PC-3 (cell line): ENCODE data around the gene KRTAP27-1. TPM values are rescaled to one million over a fixed set of nuclear protein-coding genes. Genes with fewer than 3 reads are reported as not detected.

ENCODE experiments used
- ATAC-seq: fragments of 200-7000 bp; cut with Tn5 transposase; 2 replicates; pipeline ENCODE4 v1.9.1; 2020; ENCODE audit warnings: mild to moderate bottlenecking, moderate library complexity
- BruUV-seq: library from RNA; stranded (reverse); fragments of 400-500 nt; replicated peaks from 2 replicates; lab custom pipeline; 2021; lab: Mats Ljungman, UMichigan
- CTCF ChIA-PET: fragments of 300-600 bp; sonication (Branson Sonifier 250); formaldehyde crosslinking; loops from one replicate; lab custom pipeline; 2022; ENCODE audit warnings: antibody characterized with exemption; lab: Charles Lee
- POLR2A ChIA-PET: fragments of 300-600 bp; sonication (Branson Sonifier 250); formaldehyde crosslinking; loops from one replicate; lab custom pipeline; 2022; ENCODE audit warnings: antibody characterized with exemption; ENCODE audit not compliant: unreplicated experiment; lab: Charles Lee
- DNase-seq: peaks from one replicate; pipeline ENCODE4 v3.0.0-alpha.2; 2015
- H2AFZ ChIP-seq: fragments of 300-600 bp; sonication (generic); 2 replicates; pipeline ENCODE4 v1.6.0; 2016; ENCODE audit warnings: antibody characterized with exemption, low read length
- H3F3A ChIP-seq: fragments of 300-600 bp; sonication (generic); one replicate; pipeline ENCODE4 v1.6.0; 2017; ENCODE audit warnings: antibody characterized with exemption, low read length, control low read depth, mild to moderate bottlenecking; ENCODE audit not compliant: unreplicated experiment
- H3K27ac ChIP-seq: fragments of 300-600 bp; sonication (generic); 2 replicates; pipeline ENCODE4 v1.5.1; 2016; ENCODE audit warnings: mild to moderate bottlenecking, low read length
- H3K27me3 ChIP-seq: fragments of 300-600 bp; sonication (generic); 2 replicates; pipeline ENCODE4 v1.6.1; 2016; ENCODE audit warnings: low read length, mixed read lengths
- H3K36me3 ChIP-seq: fragments of 300-600 bp; sonication (generic); 2 replicates; pipeline ENCODE4 v1.6.1; 2016; ENCODE audit warnings: low read depth, mixed run types, low read length, mixed read lengths
- H3K4me1 ChIP-seq: fragments of 300-600 bp; sonication (generic); 2 replicates; pipeline ENCODE4 v1.5.1; 2016; ENCODE audit warnings: low read length; ENCODE audit not compliant: insufficient read depth
- H3K4me2 ChIP-seq: fragments of 300-600 bp; sonication (generic); 2 replicates; pipeline ENCODE4 v1.6.0; 2016; ENCODE audit warnings: low read length
- H3K4me3 ChIP-seq: fragments of 300-600 bp; sonication (generic); 2 replicates; pipeline ENCODE4 v1.5.1; 2016; ENCODE audit warnings: mild to moderate bottlenecking, low read length, mixed read lengths
- H3K79me2 ChIP-seq: fragments of 300-600 bp; sonication (generic); 2 replicates; pipeline ENCODE4 v1.6.1; 2017; ENCODE audit warnings: low read length, mixed read lengths
- H3K9ac ChIP-seq: fragments of 300-600 bp; sonication (generic); 2 replicates; pipeline ENCODE4 v1.6.0; 2016; ENCODE audit warnings: mild to moderate bottlenecking, low read length
- H3K9me2 ChIP-seq: fragments of 300-600 bp; sonication (generic); replicated peaks from 2 replicates; pipeline ENCODE4 v1.6.1; 2016; ENCODE audit warnings: mixed run types, low read length, mixed read lengths
- H3K9me3 ChIP-seq: fragments of 300-600 bp; sonication (generic); 2 replicates; pipeline ENCODE4 v1.6.1; 2016; ENCODE audit warnings: low read length, mixed read lengths
- H4K20me1 ChIP-seq: fragments of 300-600 bp; sonication (generic); 2 replicates; pipeline ENCODE4 v1.6.1; 2016; ENCODE audit warnings: low read length, mixed read lengths
- CTCF ChIP-seq: fragments of 300-600 bp; sonication (generic); conservative IDR thresholded peaks from 2 replicates; pipeline ENCODE4 v1.5.1; 2017; ENCODE audit warnings: antibody characterized with exemption, low read depth, mild to moderate bottlenecking, low read length
- EZH2 ChIP-seq: fragments of 300-600 bp; sonication (generic); IDR thresholded peaks from one replicate; pipeline ENCODE4 v1.6.1; 2017; ENCODE audit warnings: antibody characterized with exemption, mild to moderate bottlenecking, low read length; ENCODE audit not compliant: unreplicated experiment
- EZH2phosphoT487 ChIP-seq: fragments of 300-600 bp; sonication (generic); IDR thresholded peaks from 2 replicates; pipeline ENCODE4 v1.6.1; 2018; ENCODE audit warnings: mild to moderate bottlenecking, antibody characterized with exemption, low read length, borderline replicate concordance
- intact Hi-C: fragments of 100-400 bp; cut with micrococcal nuclease; formaldehyde crosslinking; loops from 2 replicates; pipeline ENCODE4 v1.9.0; 2023
- total RNA-seq: library from RNA; depleted of rRNA; stranded (reverse); fragments of >200 nt; gene quantifications from 2 replicates; pipeline ENCODE4 v1.2.3, GENCODE V29; 2014

The KRTAP27-1 gene
- total RNA-seq, 1 experiment from 2014 or later, result not detected

GRCh38 chr21:30355906-30356305 lies 18.4 kb upstream of the KRTAP27-1 start:
- Histone ChIP-seq H3K36me3 (no peaks in the 10 kb centered on the region), H3K4me2 (no peak overlapping the region), H3K27me3 (peaks cover 24% of the 10 kb centered on the region), H3K79me2 (no peaks in the 10 kb centered on the region), H3F3A (no peaks in the 10 kb centered on the region), H3K9me2 (no peaks in the 10 kb centered on the region), H4K20me1 (no peaks in the 10 kb centered on the region), H3K9me3 (no peaks in the 10 kb centered on the region), H3K27ac (no peak overlapping the region), H3K9ac (no peak overlapping the region), H3K4me1 (no peaks in the 10 kb centered on the region), H3K4me3 (no peak overlapping the region), H2AFZ (no peak overlapping the region)
- BruUV-seq, result no TSS peak
- DNase-seq (no peak), ATAC-seq (no peak)
- TF ChIP-seq EZH2 (no peak), CTCF (no peak), EZH2phosphoT487 (no peak)
- intact Hi-C loops, result no loop called here
- ChIA-PET CTCF (no interaction called here), POLR2A (no interaction called here)

GRCh38 chr21:30354308-30355005 lies 17.0 kb upstream of the KRTAP27-1 start:
- Histone ChIP-seq H3K4me3 (no peak overlapping the region), H2AFZ (no peak overlapping the region), H3F3A (no peaks in the 10 kb centered on the region), H3K79me2 (no peaks in the 10 kb centered on the region), H3K4me2 (no peak overlapping the region), H3K27ac (no peak overlapping the region), H3K9me2 (no peaks in the 10 kb centered on the region), H3K9me3 (no peaks in the 10 kb centered on the region), H4K20me1 (no peaks in the 10 kb centered on the region), H3K9ac (no peak overlapping the region), H3K36me3 (no peaks in the 10 kb centered on the region), H3K27me3 (peaks cover 24% of the 10 kb centered on the region), H3K4me1 (peaks cover 1% of the 10 kb centered on the region; the same call in 1 of the 2 replicates)
- no peak for TF ChIP-seq EZH2phosphoT487
- intact Hi-C loops, result no loop called here
- no TSS peak for BruUV-seq
- ChIA-PET POLR2A (no interaction called here), CTCF (no interaction called here)
- no peak for ATAC-seq
- no peak for DNase-seq

- POLR2A ChIA-PET, result no interaction called here
- peaks cover 16% of the 10 kb centered on the region; the same call in 1 of the 2 replicates for H3K27me3 ChIP-seq
- intact Hi-C loops, result no loop called here
Observed at GRCh38 chr21:30351534-30351933, 14.0 kb upstream of the KRTAP27-1 start.

More at GRCh38 chr21:30351534-30351933, 14.0 kb upstream of the KRTAP27-1 start:
- Histone ChIP-seq H3F3A (no peaks in the 10 kb centered on the region), H3K27ac (no peak overlapping the region), H2AFZ (no peak overlapping the region), H3K9ac (no peak overlapping the region), H3K79me2 (no peaks in the 10 kb centered on the region), H3K4me3 (no peak overlapping the region), H3K9me2 (no peaks in the 10 kb centered on the region), H3K36me3 (no peaks in the 10 kb centered on the region), H3K4me1 (peaks cover 3% of the 10 kb centered on the region; the same call in 1 of the 2 replicates), H3K4me2 (no peak overlapping the region), H3K9me3 (no peaks in the 10 kb centered on the region), H4K20me1 (no peaks in the 10 kb centered on the region)
- DNase-seq (no peak), ATAC-seq (no peak)
- TF ChIP-seq EZH2 (no peak), CTCF (no peak), EZH2phosphoT487 (no peak)
- BruUV-seq, result no TSS peak
- CTCF ChIA-PET, result no interaction called here
